Measurements from ENCODE around the gene SYDE2. TPM values are rescaled to one million over a fixed set of nuclear protein-coding genes. Genes with fewer than 3 reads are reported as not detected.

Gene SYDE2
- total and polyA plus RNA-seq, 9 of the 15 experiments (the other 6 are each of a cell fraction or from before 2014, with no cell fraction given) = 0.39 to 8.7 (median 4.5) TPM

DNA sequence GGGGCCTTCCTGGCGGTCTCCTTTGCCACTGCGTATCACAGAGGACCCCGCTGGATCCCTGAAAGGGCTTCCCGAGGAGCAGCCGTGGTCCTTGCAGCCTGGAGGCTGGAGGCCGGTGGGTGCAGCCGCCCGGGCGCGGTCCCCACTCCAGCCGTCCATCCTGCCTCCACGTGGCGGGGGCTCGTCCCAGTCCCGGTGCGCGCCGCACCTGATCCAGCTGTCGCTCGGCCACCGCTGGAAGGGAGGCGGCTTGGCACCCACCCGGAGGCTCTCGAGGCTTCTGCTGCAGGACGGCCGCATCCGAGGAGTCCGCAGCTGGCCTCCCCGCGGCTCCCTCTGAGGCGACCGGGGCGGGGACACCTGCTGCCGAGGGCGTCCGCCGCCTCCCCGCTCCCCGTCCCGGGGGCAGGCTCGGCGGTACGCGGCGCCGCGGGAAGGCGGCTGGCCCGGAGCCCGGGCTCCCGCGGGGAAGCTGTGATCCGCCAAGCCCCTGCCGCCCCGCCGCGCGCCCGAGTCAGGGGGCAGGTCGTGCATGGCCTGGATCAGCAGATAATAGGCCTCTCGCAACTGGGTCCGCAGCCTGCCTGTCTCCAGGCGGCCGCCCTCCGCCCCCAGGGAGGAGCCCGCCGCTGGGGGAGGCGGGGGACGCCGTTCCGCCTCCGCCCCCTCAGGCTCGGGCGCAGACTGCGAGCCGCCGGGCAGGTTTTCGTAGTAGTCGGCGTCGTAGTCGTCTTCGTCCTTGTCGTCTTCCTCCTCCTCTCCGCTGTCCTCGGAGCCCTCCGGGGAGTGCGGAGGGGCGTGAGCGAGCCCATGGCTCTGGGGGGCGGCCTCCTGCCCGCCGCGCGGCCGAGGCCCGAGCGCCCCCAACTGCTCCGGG lies at the start of gene SYDE2 (continued):
- TF ChIP-seq, protein P1, sequence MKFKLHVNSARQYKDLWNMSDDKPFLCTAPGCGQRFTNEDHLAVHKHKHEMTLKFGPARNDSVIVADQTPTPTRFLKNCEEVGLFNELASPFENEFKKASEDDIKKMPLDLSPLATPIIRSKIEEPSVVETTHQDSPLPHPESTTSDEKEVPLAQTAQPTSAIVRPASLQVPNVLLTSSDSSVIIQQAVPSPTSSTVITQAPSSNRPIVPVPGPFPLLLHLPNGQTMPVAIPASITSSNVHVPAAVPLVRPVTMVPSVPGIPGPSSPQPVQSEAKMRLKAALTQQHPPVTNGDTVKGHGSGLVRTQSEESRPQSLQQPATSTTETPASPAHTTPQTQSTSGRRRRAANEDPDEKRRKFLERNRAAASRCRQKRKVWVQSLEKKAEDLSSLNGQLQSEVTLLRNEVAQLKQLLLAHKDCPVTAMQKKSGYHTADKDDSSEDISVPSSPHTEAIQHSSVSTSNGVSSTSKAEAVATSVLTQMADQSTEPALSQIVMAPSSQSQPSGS (CRISPR knock-in tag; IDR thresholded peaks at IDR 0.05) = no peak
- TF ChIP-seq RBFOX2 (IDR thresholded peaks at IDR 0.05; ENCODE audit: low read depth, low read length) = peak; percentile 94
- TF ChIP-seq MNT (conservative IDR thresholded peaks at IDR 0.05) = peak; percentile 93 to 94
- TF ChIP-seq SP2 (IDR thresholded peaks at IDR 0.05; ENCODE audit: extremely low read depth, low read depth, low read length, poor library complexity, severe bottlenecking) = peak; percentile 45
- TF ChIP-seq POLR2G (IDR thresholded peaks at IDR 0.05; ENCODE audit: low read depth, low read length) = peak; percentile 89
- TF ChIP-seq GABPB1 (CRISPR knock-in tag; IDR thresholded peaks at IDR 0.05) = no peak; the same call in 1 of the 2 replicates
- no peak for TF ChIP-seq GTF2A2 (tag; IDR thresholded peaks at IDR 0.05)
- TF ChIP-seq HDAC2 (IDR thresholded peaks at IDR 0.05) = peak; percentile 12; the same call in 1 of the 2 replicates
- TF ChIP-seq CBFB (CRISPR knock-in tag; IDR thresholded peaks at IDR 0.05) = no peak
- no peak for TF ChIP-seq ZNF280B (CRISPR knock-in tag; IDR thresholded peaks at IDR 0.05)
- TF ChIP-seq TFAM (CRISPR knock-in tag; conservative IDR thresholded peaks at IDR 0.05) = no peak
- no peak for TF ChIP-seq MEF2D (tag; conservative IDR thresholded peaks at IDR 0.05; ENCODE audit: low read depth)
- TF ChIP-seq, protein P2, sequence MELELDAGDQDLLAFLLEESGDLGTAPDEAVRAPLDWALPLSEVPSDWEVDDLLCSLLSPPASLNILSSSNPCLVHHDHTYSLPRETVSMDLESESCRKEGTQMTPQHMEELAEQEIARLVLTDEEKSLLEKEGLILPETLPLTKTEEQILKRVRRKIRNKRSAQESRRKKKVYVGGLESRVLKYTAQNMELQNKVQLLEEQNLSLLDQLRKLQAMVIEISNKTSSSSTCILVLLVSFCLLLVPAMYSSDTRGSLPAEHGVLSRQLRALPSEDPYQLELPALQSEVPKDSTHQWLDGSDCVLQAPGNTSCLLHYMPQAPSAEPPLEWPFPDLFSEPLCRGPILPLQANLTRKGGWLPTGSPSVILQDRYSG (tag; conservative IDR thresholded peaks at IDR 0.05; ENCODE audit: low read depth) = no peak
- no peak for TF ChIP-seq MBD2 (IDR thresholded peaks at IDR 0.05; ENCODE audit: borderline replicate concordance, low read depth)
- no peak for TF ChIP-seq LEF1 (IDR thresholded peaks at IDR 0.05)
- 0 out of 2 replicates have a peak, but pooled peaks have one; percentile 9 for TF ChIP-seq HCFC1 (IDR thresholded peaks at IDR 0.05; ENCODE audit: low read depth, low read length)
- peak; percentile 38; the same call in 1 of the 2 replicates for TF ChIP-seq CREM (IDR thresholded peaks at IDR 0.05; ENCODE audit: low read depth)
- TF ChIP-seq SRSF1 (IDR thresholded peaks at IDR 0.05; ENCODE audit: low read depth, low read length) = no peak
- no peak for TF ChIP-seq MTA1 (IDR thresholded peaks at IDR 0.05; ENCODE audit: borderline replicate concordance)
- peak; percentile 22 to 90 for TF ChIP-seq MAZ (CRISPR knock-in tag; conservative IDR thresholded peaks at IDR 0.05 in 1 of 2, IDR thresholded peaks at IDR 0.05 in 1 of 2)
- TF ChIP-seq GATAD2B (IDR thresholded peaks at IDR 0.05; ENCODE audit: borderline replicate concordance) = peak; percentile 57; the same call in 1 of the 2 replicates
